GM18858 (cell line): ENCODE measurements around the gene DIAPH1.
"Not testable (repeated sequence)": the region's sequence is repeated elsewhere in the genome, so short reads cannot be mapped to it uniquely, and the experiment has no call there.

Experiments
- ATAC-seq: cut with Tn5 transposase; IDR thresholded peaks from one replicate; pipeline ENCODE4 v1.9.1; 2021; ENCODE audit not compliant: unreplicated experiment

The DIAPH1 gene

GRCh38 chr5:141613344-141613743 is 5.5 kb downstream of the DIAPH1 start:
- no peak for ATAC-seq

- no peak for ATAC-seq
Measured at GRCh38 chr5:141611289-141611688, 7.5 kb downstream of the DIAPH1 start.

- ATAC-seq: not testable (repeated sequence)
Measured at GRCh38 chr5:141609921-141610320, 8.9 kb downstream of the DIAPH1 start.

GRCh38 chr5:141609044-141609443 is 9.8 kb downstream of the DIAPH1 start:
- no peak for ATAC-seq

- no peak for ATAC-seq
Measured at GRCh38 chr5:141608557-141608956, 10.2 kb downstream of the DIAPH1 start.

GRCh38 chr5:141608046-141608445 is 10.8 kb downstream of the DIAPH1 start:
- ATAC-seq: no peak

GRCh38 chr5:141605523-141606277 is 13.1 kb downstream of the DIAPH1 start:
- ATAC-seq: peak; percentile 94

- no peak for ATAC-seq
Measured at GRCh38 chr5:141603923-141604717, 14.7 kb downstream of the DIAPH1 start.

GRCh38 chr5:141602606-141603005 is 16.2 kb downstream of the DIAPH1 start:
- ATAC-seq: no peak

GRCh38 chr5:141598391-141599345 is 20.1 kb downstream of the DIAPH1 start:
- no peak for ATAC-seq

- no peak for ATAC-seq
Measured at GRCh38 chr5:141597814-141598213, 21.0 kb downstream of the DIAPH1 start.

- ATAC-seq: no peak
Measured at GRCh38 chr5:141597394-141597793, 21.4 kb downstream of the DIAPH1 start.

GRCh38 chr5:141596867-141597266 is 21.9 kb downstream of the DIAPH1 start:
- no peak for ATAC-seq

- no peak for ATAC-seq
Measured at GRCh38 chr5:141590127-141590526, 28.7 kb downstream of the DIAPH1 start.

GRCh38 chr5:141586246-141586645 is 32.6 kb downstream of the DIAPH1 start:
- ATAC-seq: no peak

GRCh38 chr5:141585594-141585993 is 33.2 kb downstream of the DIAPH1 start:
- no peak for ATAC-seq

- no peak for ATAC-seq
Measured at GRCh38 chr5:141574122-141574510, 44.7 kb downstream of the DIAPH1 start.

GRCh38 chr5:141573489-141574121 is 45.2 kb downstream of the DIAPH1 start:
- no peak for ATAC-seq

- no peak for ATAC-seq
Measured at GRCh38 chr5:141570655-141571054, 48.1 kb downstream of the DIAPH1 start.

- ATAC-seq: no peak
Measured at GRCh38 chr5:141567513-141568117, 51.2 kb downstream of the DIAPH1 start.
